Measurements from ENCODE around the gene CLDN14.

CLDN14 gene

DNA sequence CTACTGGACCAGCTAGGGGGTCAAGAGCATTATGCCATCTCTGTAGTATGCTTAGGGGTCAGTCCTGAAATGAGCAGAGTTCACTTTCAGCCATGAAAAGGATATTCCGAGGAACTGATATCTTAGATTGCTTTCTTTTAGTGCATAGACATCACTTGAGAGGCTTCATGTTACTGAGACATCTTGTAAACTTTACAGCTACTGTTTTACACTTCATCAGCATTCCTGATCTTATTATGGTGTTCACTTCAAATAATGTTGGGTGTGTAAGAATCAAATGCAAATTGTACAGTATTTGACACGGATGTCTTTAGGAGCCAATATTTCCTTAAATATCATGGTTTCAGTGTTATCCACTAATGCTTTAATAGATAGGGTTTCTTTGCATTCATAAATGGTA is 22.4 kb upstream of the CLDN14 start:
- TF ChIP-seq, protein P1, sequence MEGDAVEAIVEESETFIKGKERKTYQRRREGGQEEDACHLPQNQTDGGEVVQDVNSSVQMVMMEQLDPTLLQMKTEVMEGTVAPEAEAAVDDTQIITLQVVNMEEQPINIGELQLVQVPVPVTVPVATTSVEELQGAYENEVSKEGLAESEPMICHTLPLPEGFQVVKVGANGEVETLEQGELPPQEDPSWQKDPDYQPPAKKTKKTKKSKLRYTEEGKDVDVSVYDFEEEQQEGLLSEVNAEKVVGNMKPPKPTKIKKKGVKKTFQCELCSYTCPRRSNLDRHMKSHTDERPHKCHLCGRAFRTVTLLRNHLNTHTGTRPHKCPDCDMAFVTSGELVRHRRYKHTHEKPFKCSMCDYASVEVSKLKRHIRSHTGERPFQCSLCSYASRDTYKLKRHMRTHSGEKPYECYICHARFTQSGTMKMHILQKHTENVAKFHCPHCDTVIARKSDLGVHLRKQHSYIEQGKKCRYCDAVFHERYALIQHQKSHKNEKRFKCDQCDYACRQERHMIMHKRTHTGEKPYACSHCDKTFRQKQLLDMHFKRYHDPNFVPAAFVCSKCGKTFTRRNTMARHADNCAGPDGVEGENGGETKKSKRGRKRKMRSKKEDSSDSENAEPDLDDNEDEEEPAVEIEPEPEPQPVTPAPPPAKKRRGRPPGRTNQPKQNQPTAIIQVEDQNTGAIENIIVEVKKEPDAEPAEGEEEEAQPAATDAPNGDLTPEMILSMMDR (conservative IDR thresholded peaks at IDR 0.05; ENCODE audit: low read depth): no peak
- DNase-seq (ENCODE audit: low spot score): no peak
- no peak overlapping the region for H3K27ac ChIP-seq
- POLR2A ChIA-PET (ENCODE audit: low non-redundant PET): no interaction called here
- CTCF ChIA-PET: interaction anchor here (0.6 to 1.5 kb wide), 3 partner anchors 36 to 765 kb away, joined by 3 to 4 read pairs (median 3); partner anchors contain the start of gene VPS26C

DNA sequence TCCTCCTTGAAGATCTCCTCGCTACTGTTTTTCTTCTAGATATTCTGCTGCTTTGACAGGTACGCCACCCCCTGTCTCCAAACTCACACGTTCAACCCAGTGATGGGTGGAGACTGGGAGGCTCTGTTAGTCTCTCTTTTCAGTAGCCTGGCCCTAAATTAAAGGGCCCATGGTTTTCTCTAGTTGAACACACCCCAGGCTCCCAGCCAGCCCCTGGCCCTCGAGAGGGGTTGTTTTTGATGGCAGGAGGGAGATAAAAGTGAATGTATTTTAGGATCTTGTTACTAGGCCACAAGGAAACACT is 21.6 kb upstream of the CLDN14 start:
- TF ChIP-seq, protein P1 (conservative IDR thresholded peaks at IDR 0.05; ENCODE audit: low read depth): no peak
- H3K27ac ChIP-seq: no peak overlapping the region
- DNase-seq (ENCODE audit: low spot score): no peak
- ChIA-PET POLR2A (ENCODE audit: low non-redundant PET) (no interaction called here), CTCF (interaction anchor here (1.5 kb wide), 1 partner anchor 129 kb away, joined by 4 read pairs; no protein-coding TSS in a partner anchor)

DNA sequence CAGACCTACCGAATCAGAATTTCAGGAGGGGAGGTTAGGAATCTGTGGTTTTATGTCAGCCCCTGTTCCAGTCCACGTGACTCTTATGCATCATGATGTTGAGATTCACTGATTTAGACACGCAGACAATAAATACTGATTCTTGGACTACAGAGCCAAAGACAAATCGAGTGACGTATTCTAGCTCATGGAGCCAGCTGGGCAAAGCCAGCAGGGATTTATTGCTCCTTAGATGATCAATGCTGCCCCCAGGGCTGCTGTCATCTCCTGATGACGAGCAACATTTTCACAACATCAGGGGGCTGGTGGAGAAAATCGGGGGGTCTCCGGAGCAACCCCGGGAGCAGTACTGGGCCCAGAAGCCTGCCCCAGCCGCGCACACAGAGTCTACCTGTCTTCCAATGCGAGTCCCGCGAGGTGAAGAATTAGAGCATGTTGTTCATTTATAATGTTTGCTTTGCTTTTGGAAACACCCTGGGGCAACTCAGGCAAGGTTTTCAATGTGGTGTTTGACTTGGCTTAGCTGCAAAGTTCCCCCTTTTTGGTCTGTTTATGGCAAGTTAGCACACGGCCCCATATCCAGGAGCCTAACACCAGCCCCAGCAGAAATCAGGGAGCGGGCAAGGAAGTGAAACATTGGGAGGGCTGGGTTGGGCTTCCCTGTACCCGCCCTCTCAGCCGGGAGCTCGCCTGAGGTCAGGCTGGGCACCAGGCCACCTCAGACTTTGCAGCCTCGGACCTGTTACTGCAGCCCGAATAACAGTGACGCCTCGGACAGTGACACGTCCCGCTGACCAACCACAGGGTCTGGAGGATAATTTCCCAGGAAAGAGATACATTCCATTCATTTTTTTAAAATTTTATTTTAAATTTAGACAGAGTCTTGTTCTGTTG is 19.9 kb upstream of the CLDN14 start:
- TF ChIP-seq, protein P1 (conservative IDR thresholded peaks at IDR 0.05; ENCODE audit: low read depth): no peak
- ChIA-PET POLR2A (ENCODE audit: low non-redundant PET) (no interaction called here), CTCF (no interaction called here)

DNA sequence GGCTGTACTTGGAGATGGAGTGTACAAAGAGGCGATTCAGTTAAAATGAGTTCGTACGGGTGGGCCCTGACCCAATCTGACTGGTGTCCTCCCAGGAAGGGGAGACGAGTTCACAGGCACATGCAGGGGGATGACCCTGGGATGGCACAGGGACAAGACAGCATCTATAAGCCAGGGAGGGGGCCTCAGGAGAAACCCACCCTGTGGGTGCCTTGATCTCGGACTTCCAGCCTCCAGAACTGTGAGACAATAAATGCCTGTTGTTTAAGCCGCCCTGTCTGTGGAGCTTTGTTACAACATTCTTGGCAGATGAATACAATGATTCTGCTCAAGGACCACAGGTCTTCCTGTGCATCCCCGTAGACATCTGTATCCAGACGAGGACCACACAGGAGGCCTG is 14.6 kb upstream of the CLDN14 start:
- CTCF ChIA-PET: no interaction called here

More for the DNA sequence above, 19.9 kb upstream of the CLDN14 start:
- peak overlapping the region; percentile 92 for H3K27ac ChIP-seq
- DNase-seq (ENCODE audit: low spot score): peak; percentile 42

DNA sequence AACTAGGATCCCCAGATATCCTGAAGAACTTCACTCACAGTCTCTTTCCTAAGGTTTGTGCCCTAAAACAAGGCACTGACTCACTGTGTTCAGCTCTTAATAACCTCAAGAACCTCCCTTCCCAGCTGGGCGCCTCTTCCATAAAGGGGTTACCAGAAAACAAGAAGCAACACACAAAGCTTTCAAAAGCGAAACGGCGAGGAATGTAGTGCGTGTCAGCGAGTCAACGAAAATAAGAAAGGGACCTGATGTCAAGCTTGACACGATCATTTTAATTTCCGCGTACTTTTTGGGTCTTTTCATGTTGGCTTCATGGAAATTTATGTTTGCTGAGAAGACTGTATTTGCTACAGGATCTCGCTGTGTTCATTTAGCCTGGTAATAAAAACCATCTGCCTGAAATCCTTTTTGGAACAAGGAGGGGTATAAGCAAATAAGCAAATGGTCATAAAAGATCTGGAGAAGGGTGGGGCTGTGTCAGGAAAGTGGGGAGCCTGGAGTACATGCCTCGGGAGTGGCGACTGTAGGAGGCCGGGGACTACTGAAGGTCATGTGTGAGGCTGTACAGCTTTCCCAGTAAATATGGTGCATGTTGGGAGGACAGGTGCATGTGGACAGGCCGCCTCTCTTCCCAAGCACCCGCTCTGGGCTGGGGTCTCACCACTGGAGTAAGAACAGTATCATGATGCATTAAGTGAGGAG is 11.4 kb upstream of the CLDN14 start:
- TF ChIP-seq, protein P1 (conservative IDR thresholded peaks at IDR 0.05; ENCODE audit: low read depth): no peak
- ChIA-PET POLR2A (ENCODE audit: low non-redundant PET) (no interaction called here), CTCF (interaction anchor here (0.6 kb wide), 1 partner anchor 496 kb away, joined by 3 read pairs; no protein-coding TSS in a partner anchor)
- H3K27ac ChIP-seq: no peak overlapping the region
- no peak for DNase-seq (ENCODE audit: low spot score)

More for the DNA sequence above, 14.6 kb upstream of the CLDN14 start:
- POLR2A ChIA-PET (ENCODE audit: low non-redundant PET): no interaction called here
- DNase-seq (ENCODE audit: low spot score): no peak
- TF ChIP-seq, protein P1 (conservative IDR thresholded peaks at IDR 0.05; ENCODE audit: low read depth): no peak
- no peak overlapping the region for H3K27ac ChIP-seq

DNA sequence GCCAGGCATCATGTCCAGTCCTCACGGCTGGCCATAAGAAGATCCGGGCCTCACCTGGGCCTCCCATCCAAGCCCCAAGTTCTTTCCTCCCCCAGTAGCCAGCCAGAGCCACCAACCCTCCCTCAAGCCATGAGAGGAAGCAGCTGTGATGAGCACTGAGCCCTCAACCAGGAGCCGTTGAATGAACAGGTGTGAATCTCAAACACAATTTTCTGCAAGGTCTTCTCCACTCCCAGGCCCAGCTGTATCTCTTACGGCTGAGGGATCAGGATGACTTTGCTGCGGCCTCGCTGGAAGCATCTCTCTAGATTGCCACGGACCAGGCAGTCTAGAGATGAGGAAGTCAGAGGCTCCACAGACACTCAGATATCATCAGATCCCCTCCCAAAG is 9.8 kb upstream of the CLDN14 start:
- ChIA-PET CTCF (interaction anchor here (0.8 kb wide), 1 partner anchor 368 kb away, joined by 3 read pairs; no protein-coding TSS in a partner anchor), POLR2A (ENCODE audit: low non-redundant PET) (no interaction called here)
- DNase-seq (ENCODE audit: low spot score): no peak
- no peak overlapping the region for H3K27ac ChIP-seq
- TF ChIP-seq, protein P1 (conservative IDR thresholded peaks at IDR 0.05; ENCODE audit: low read depth): no peak
